Suprapubic skin (tissue), 4 donors: Measurements from ENCODE around the gene PTPRM.

Experiments used
- EP300 ChIP-seq: sonication (generic); formaldehyde crosslinking; IDR thresholded peaks from one replicate; pipeline ENCODE4 v1.6.1; 2017; ENCODE audit warnings: antibody characterized with exemption
- POLR2A ChIP-seq, 2 donors: fragments of 450-650 bp; IDR thresholded peaks; one replicate each; pipeline ENCODE4 v1.6.1; 2017; ENCODE audit warnings: antibody characterized with exemption in 2 of 2, mild to moderate bottlenecking in 2 of 2, moderate library complexity in 2 of 2
- POLR2AphosphoS5 ChIP-seq, 3 donors: sonication (generic); formaldehyde crosslinking; IDR thresholded peaks; one replicate each; pipeline ENCODE4 v1.6.1; 2017; ENCODE audit warnings: antibody characterized with exemption in 3 of 3
- TF ChIP-seq, protein P1 (sequence below), 2 donors: fragments of 200-600 bp in 1 of 2; fragments of 450-650 bp in 1 of 2; sonication (generic) in 1 of 2; IDR thresholded peaks; one replicate each; pipeline ENCODE4 v1.5.1; 2016 to 2019; ENCODE audit warnings: antibody characterized with exemption in 2 of 2, mild to moderate bottlenecking in 1 of 2, moderate library complexity in 1 of 2

DNA sequence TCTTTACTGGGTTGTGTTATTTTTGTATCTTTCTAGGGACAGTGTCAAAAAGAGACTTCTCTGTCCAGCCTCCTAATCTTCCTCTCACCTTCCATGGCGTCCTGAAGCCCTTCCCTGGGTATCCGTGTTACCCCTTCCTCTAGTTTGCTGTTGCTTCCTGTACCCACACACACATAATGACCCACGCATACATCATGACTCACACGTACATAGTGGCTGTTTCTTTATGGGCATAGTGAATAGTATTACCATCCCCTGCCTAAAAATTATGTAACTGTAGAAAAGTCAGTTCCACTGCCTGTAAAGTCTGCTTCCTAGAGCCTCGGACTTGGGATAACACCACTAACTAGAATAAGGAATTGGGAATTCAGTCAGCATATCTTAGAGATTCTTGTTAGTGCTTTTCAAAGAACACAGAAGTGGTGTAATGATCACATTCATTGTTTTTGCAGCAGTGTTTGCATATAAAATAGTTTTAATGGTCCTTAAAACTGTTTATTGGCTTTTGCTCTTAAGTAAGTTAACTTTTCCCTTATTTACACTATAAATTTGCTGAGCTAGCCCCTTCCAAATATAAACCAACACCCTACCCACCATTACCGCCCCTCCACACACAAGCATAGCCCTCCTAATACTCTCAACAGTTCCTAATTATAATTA lies 733.8 kb downstream of the PTPRM start:
- TF ChIP-seq, protein P1, sequence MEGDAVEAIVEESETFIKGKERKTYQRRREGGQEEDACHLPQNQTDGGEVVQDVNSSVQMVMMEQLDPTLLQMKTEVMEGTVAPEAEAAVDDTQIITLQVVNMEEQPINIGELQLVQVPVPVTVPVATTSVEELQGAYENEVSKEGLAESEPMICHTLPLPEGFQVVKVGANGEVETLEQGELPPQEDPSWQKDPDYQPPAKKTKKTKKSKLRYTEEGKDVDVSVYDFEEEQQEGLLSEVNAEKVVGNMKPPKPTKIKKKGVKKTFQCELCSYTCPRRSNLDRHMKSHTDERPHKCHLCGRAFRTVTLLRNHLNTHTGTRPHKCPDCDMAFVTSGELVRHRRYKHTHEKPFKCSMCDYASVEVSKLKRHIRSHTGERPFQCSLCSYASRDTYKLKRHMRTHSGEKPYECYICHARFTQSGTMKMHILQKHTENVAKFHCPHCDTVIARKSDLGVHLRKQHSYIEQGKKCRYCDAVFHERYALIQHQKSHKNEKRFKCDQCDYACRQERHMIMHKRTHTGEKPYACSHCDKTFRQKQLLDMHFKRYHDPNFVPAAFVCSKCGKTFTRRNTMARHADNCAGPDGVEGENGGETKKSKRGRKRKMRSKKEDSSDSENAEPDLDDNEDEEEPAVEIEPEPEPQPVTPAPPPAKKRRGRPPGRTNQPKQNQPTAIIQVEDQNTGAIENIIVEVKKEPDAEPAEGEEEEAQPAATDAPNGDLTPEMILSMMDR (IDR thresholded peaks at IDR 0.05) = no peak
- no peak for TF ChIP-seq POLR2A (IDR thresholded peaks at IDR 0.05)
- no peak for TF ChIP-seq EP300
- no peak for TF ChIP-seq POLR2AphosphoS5 (IDR thresholded peaks at IDR 0.05)
